ENCODE measurements around the gene MRPL33. TPM values are rescaled to one million over a fixed set of nuclear protein-coding genes. Genes with fewer than 3 reads are reported as not detected.

MRPL33 gene
- total RNA-seq, 1 experiment from 2014 or later = 66.8 TPM

GRCh38 chr2:27795093-27795834 lies 23.7 kb downstream of the MRPL33 start:
- Histone ChIP-seq H2BK12ac (ENCODE audit: insufficient read length, low read depth, low read length) (no peak overlapping the region), H3K9me3 (ENCODE audit: control insufficient read depth, low read depth, low read length) (no peaks in the 10 kb centered on the region), H3K18ac (ENCODE audit: insufficient read length, low read depth, low read length) (no peak overlapping the region), H3K79me2 (ENCODE audit: insufficient read depth, low read length) (no peaks in the 10 kb centered on the region), H3K23ac (ENCODE audit: insufficient read length, low read depth, low read length) (no peak overlapping the region), H4K20me1 (ENCODE audit: control insufficient read depth, insufficient read depth, insufficient read length) (no peaks in the 10 kb centered on the region), H4K91ac (ENCODE audit: insufficient read length, low read depth, low read length) (no peak overlapping the region), H2AFZ (ENCODE audit: low read length) (no peak overlapping the region), H2AK5ac (ENCODE audit: insufficient read length, low read length) (no peak overlapping the region), H3K23me2 (ENCODE audit: insufficient read length, low read depth, low read length, poor library complexity, severe bottlenecking) (no peaks in the 10 kb centered on the region), H3K56ac (ENCODE audit: insufficient read length, low read depth, low read length) (no peak overlapping the region), H2BK120ac (ENCODE audit: low read depth, low read length, poor library complexity, severe bottlenecking) (no peak overlapping the region), H3T11ph (ENCODE audit: low read length) (no peak overlapping the region), H2BK5ac (ENCODE audit: insufficient read length, low read length) (no peak overlapping the region), H3K9ac (ENCODE audit: extremely low read depth, insufficient read length, low read length) (no peak overlapping the region), H3K4me2 (ENCODE audit: insufficient read depth, insufficient read length, low read length) (no peak overlapping the region), H3K79me1 (ENCODE audit: insufficient read depth, low read depth, low read length, poor library complexity, severe bottlenecking) (no peaks in the 10 kb centered on the region), H4K5ac (ENCODE audit: insufficient read length, low read depth, low read length) (no peak overlapping the region), H4K8ac (replicated peaks; ENCODE audit: insufficient read length, low read depth, low read length) (no peak overlapping the region), H2BK15ac (ENCODE audit: low read depth, low read length) (no peak overlapping the region), H3K4me1 (ENCODE audit: insufficient read depth, low read length) (no peaks in the 10 kb centered on the region), H2BK20ac (ENCODE audit: low read depth, low read length, poor library complexity, severe bottlenecking) (no peak overlapping the region), H3K4ac (ENCODE audit: low read depth, low read length) (no peak overlapping the region), H3K14ac (ENCODE audit: insufficient read depth, low read length) (no peak overlapping the region), H3K27me3 (ENCODE audit: insufficient read depth, low read length) (no peaks in the 10 kb centered on the region), H3K27ac (ENCODE audit: insufficient read length, low read depth, low read length) (no peak overlapping the region)
- no peak for TF ChIP-seq CTCF (conservative IDR thresholded peaks at IDR 0.05)
- no peaks in the 10 kb centered on the region for H3K36me3 Mint-ChIP-seq (ENCODE audit: insufficient read depth in 1 of 3, low read depth in 3 of 3)
- no peak overlapping the region for H3K27ac Mint-ChIP-seq
- no peak for DNase-seq
- H3K27me3 Mint-ChIP-seq (ENCODE audit: low read depth) = peaks cover 11% of the 10 kb centered on the region
- no peaks in the 10 kb centered on the region for H3K9me3 Mint-ChIP-seq
- no CpG with 5 or more reads among the region's 8 CpGs for WGBS (ENCODE audit: extremely low coverage, insufficient read length, low lambda C conversion rate)
- peaks cover 0 to 6% of the 10 kb centered on the region in 2 experiments; a peak in 3 of 4 replicates for H3K4me1 Mint-ChIP-seq
- no peak overlapping the region for H3K4me3 Mint-ChIP-seq

Measured in H9 (cell line).